ENCODE data around the gene EP400. TPM values are rescaled to one million over a fixed set of nuclear protein-coding genes. Genes with fewer than 3 reads are reported as not detected.
A peak's percentile ranks its signal among the peaks of the same experiment; 100 is the strongest.

Gene EP400
- total and polyA plus RNA-seq, 2 of the 13 experiments (the other 11 are each of a cell fraction or from before 2014, with no cell fraction given), result 4.9 to 5.0 TPM

DNA sequence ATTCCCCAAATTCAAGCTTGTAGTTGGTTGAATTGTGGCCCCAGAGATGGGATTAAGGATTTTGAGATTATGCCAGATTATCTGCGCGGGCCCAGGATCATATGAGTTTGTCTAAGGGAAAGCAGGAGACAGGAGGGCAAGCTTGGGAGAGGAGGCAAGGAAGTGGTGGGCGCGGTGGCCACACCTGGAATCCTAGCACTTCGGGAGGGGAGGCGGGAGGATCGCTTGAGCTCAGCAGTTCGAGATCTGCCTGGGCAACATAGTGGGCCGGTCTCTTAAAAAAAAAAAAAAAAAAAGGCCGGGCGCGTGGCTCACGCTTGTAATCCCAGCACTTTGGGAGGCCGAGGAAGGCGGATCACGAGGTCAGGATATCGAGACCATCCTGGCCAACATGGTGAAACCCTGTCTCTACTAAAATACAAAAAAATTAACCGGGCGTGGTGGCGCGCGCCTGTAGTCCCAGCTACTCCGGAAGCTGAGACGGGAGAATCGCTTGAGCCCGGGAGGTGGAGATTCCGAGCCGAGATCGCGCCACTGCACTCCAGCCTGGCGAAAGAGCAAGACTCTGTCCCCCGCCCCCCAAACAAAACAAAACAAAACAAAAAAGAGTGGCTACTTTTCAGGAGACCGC, 21.5 kb upstream of the EP400 start (continued):
- TF ChIP-seq GATA4 (IDR thresholded peaks at IDR 0.05; ENCODE audit: borderline replicate concordance, low read depth) (no peak), SMAD1 (CRISPR knock-in tag; IDR thresholded peaks at IDR 0.05; ENCODE audit: borderline replicate concordance, low read depth) (no peak), HNF4A (CRISPR knock-in tag; IDR thresholded peaks at IDR 0.05) (no peak), ADNP (CRISPR knock-in tag; IDR thresholded peaks at IDR 0.05) (no peak), ZBTB3 (CRISPR knock-in tag; IDR thresholded peaks at IDR 0.05; ENCODE audit: borderline replicate concordance, low read depth) (0 out of 2 replicates have a peak, but pooled peaks have one; percentile 14), NCOA2 (CRISPR knock-in tag; IDR thresholded peaks at IDR 0.05) (no peak), NONO (IDR thresholded peaks at IDR 0.05) (no peak), NONO (CRISPR knock-in tag; conservative IDR thresholded peaks at IDR 0.05) (no peak), NPAS2 (CRISPR knock-in tag; IDR thresholded peaks at IDR 0.05; ENCODE audit: borderline replicate concordance) (no peak), ZNF143 (CRISPR knock-in tag; IDR thresholded peaks at IDR 0.05) (no peak), TEAD2 (CRISPR knock-in tag; IDR thresholded peaks at IDR 0.05) (no peak), CBX2 (IDR thresholded peaks at IDR 0.05; ENCODE audit: low read depth, low read length) (no peak), CBX2 (CRISPR knock-in tag; IDR thresholded peaks at IDR 0.05; ENCODE audit: low read depth) (no peak), TAF1 (CRISPR knock-in tag; IDR thresholded peaks at IDR 0.05) (no peak)
- TF ChIP-seq, protein P1, sequence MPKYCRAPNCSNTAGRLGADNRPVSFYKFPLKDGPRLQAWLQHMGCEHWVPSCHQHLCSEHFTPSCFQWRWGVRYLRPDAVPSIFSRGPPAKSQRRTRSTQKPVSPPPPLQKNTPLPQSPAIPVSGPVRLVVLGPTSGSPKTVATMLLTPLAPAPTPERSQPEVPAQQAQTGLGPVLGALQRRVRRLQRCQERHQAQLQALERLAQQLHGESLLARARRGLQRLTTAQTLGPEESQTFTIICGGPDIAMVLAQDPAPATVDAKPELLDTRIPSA (CRISPR knock-in tag; IDR thresholded peaks at IDR 0.05; ENCODE audit: borderline replicate concordance), result 0 out of 2 replicates have a peak, but pooled peaks have one; percentile 51
- TF ChIP-seq, protein P2, sequence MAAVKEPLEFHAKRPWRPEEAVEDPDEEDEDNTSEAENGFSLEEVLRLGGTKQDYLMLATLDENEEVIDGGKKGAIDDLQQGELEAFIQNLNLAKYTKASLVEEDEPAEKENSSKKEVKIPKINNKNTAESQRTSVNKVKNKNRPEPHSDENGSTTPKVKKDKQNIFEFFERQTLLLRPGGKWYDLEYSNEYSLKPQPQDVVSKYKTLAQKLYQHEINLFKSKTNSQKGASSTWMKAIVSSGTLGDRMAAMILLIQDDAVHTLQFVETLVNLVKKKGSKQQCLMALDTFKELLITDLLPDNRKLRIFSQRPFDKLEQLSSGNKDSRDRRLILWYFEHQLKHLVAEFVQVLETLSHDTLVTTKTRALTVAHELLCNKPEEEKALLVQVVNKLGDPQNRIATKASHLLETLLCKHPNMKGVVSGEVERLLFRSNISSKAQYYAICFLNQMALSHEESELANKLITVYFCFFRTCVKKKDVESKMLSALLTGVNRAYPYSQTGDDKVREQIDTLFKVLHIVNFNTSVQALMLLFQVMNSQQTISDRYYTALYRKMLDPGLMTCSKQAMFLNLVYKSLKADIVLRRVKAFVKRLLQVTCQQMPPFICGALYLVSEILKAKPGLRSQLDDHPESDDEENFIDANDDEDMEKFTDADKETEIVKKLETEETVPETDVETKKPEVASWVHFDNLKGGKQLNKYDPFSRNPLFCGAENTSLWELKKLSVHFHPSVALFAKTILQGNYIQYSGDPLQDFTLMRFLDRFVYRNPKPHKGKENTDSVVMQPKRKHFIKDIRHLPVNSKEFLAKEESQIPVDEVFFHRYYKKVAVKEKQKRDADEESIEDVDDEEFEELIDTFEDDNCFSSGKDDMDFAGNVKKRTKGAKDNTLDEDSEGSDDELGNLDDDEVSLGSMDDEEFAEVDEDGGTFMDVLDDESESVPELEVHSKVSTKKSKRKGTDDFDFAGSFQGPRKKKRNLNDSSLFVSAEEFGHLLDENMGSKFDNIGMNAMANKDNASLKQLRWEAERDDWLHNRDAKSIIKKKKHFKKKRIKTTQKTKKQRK (IDR thresholded peaks at IDR 0.05; ENCODE audit: low read length), result no peak
- TF ChIP-seq, protein P3, sequence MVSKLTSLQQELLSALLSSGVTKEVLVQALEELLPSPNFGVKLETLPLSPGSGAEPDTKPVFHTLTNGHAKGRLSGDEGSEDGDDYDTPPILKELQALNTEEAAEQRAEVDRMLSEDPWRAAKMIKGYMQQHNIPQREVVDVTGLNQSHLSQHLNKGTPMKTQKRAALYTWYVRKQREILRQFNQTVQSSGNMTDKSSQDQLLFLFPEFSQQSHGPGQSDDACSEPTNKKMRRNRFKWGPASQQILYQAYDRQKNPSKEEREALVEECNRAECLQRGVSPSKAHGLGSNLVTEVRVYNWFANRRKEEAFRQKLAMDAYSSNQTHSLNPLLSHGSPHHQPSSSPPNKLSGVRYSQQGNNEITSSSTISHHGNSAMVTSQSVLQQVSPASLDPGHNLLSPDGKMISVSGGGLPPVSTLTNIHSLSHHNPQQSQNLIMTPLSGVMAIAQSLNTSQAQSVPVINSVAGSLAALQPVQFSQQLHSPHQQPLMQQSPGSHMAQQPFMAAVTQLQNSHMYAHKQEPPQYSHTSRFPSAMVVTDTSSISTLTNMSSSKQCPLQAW (CRISPR knock-in tag; IDR thresholded peaks at IDR 0.05), result no peak; the same call in 1 of the 2 replicates
- TF ChIP-seq, protein P4, sequence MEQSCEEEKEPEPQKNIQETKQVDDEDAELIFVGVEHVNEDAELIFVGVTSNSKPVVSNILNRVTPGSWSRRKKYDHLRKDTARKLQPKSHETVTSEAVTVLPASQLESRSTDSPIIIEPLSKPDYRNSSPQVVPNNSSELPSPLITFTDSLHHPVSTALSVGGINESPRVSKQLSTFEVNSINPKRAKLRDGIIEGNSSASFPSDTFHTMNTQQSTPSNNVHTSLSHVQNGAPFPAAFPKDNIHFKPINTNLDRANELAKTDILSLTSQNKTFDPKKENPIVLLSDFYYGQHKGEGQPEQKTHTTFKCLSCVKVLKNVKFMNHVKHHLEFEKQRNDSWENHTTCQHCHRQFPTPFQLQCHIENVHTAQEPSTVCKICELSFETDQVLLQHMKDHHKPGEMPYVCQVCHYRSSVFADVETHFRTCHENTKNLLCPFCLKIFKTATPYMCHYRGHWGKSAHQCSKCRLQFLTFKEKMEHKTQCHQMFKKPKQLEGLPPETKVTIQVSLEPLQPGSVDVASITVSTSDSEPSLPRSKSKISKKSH (CRISPR knock-in tag; IDR thresholded peaks at IDR 0.05; ENCODE audit: borderline replicate concordance), result no peak
- TF ChIP-seq, protein P5, sequence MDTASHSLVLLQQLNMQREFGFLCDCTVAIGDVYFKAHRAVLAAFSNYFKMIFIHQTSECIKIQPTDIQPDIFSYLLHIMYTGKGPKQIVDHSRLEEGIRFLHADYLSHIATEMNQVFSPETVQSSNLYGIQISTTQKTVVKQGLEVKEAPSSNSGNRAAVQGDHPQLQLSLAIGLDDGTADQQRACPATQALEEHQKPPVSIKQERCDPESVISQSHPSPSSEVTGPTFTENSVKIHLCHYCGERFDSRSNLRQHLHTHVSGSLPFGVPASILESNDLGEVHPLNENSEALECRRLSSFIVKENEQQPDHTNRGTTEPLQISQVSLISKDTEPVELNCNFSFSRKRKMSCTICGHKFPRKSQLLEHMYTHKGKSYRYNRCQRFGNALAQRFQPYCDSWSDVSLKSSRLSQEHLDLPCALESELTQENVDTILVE (CRISPR knock-in tag; IDR thresholded peaks at IDR 0.05), result no peak; the same call in 1 of the 2 replicates
- TF ChIP-seq, protein P6, sequence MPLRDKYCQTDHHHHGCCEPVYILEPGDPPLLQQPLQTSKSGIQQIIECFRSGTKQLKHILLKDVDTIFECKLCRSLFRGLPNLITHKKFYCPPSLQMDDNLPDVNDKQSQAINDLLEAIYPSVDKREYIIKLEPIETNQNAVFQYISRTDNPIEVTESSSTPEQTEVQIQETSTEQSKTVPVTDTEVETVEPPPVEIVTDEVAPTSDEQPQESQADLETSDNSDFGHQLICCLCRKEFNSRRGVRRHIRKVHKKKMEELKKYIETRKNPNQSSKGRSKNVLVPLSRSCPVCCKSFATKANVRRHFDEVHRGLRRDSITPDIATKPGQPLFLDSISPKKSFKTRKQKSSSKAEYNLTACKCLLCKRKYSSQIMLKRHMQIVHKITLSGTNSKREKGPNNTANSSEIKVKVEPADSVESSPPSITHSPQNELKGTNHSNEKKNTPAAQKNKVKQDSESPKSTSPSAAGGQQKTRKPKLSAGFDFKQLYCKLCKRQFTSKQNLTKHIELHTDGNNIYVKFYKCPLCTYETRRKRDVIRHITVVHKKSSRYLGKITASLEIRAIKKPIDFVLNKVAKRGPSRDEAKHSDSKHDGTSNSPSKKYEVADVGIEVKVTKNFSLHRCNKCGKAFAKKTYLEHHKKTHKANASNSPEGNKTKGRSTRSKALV (CRISPR knock-in tag; IDR thresholded peaks at IDR 0.05), result no peak
